Activated T-helper 2 cell treated with anti-CD3 and anti-CD28 coated beads, Interferon-gamma antibody, Interleukin-2, Interleukin-4, amounts not matched to agents 10 μg/mL and 5 μg/mL and 100 μg/mL, durations not matched to agents 14 hours and 24 hours and 36 hours (primary cell): Measurements from ENCODE around the gene ZGRF1. TPM values are rescaled to one million over a fixed set of nuclear protein-coding genes. Genes with fewer than 3 reads are reported as not detected.
"Not testable (repeated sequence)": the region's sequence is repeated elsewhere in the genome, so short reads cannot be mapped to it uniquely, and the experiment has no call there.

Experiments
- DNase-seq: peaks from one replicate; pipeline ENCODE4 v3.0.0; 2021; ENCODE audit warnings: low spot score
- H3K27ac Mint-ChIP-seq: one replicate; pipeline ENCODE4 v1.8.0; 2021; ENCODE audit warnings: mixed read lengths
- H3K27me3 Mint-ChIP-seq: one replicate; pipeline ENCODE4 v1.8.0; 2021; ENCODE audit warnings: low read depth, mixed read lengths
- H3K36me3 Mint-ChIP-seq: one replicate; pipeline ENCODE4 v1.8.0; 2021; ENCODE audit warnings: low read depth, mixed read lengths
- H3K4me1 Mint-ChIP-seq: one replicate; pipeline ENCODE4 v1.8.0; 2021; ENCODE audit warnings: low read depth, mixed read lengths
- H3K4me3 Mint-ChIP-seq: one replicate; pipeline ENCODE4 v1.8.0; 2021; ENCODE audit warnings: low read depth, mild to moderate bottlenecking, moderate library complexity, mixed read lengths
- H3K9me3 Mint-ChIP-seq: one replicate; pipeline ENCODE4 v1.8.0; 2021; ENCODE audit warnings: mixed read lengths
- intact Hi-C: fragments of 100-400 bp; cut with micrococcal nuclease; formaldehyde crosslinking; loops from one replicate; pipeline ENCODE4 v1.15.1; 2023
- total RNA-seq: library from RNA; stranded (reverse); gene quantifications from 2 replicates; pipeline ENCODE4 v1.2.3, GENCODE V29; 2022

The ZGRF1 gene
- total RNA-seq, 1 donor from 2014 or later = 30.0 TPM

DNA sequence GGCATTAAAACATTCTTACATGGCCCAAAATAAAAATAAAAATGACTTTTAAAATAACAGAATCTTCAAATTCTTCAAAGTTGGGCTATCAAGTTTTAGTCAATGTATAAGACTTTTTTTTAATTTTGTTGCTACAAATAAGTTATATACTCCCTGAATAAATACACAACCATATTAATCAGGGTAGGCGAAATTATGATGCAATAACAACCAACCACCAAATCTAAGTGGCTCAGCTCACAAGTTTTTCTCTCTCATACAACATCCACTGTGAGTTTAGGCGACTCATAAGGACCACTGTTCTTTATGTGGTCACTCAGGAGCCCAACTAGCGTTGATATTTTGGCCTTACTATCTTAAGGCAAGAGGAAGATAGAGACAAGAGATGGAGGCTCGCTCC is 131.9 kb downstream of the ZGRF1 start:
- Mint-ChIP-seq H3K9me3 (no peaks in the 10 kb centered on the region), H3K4me1 (peaks cover 9% of the 10 kb centered on the region), H3K4me3 (no peak overlapping the region), H3K27me3 (peaks cover 68% of the 10 kb centered on the region), H3K27ac (no peak overlapping the region), H3K36me3 (no peaks in the 10 kb centered on the region)
- intact Hi-C loops = no loop called here
- no peak for DNase-seq

GRCh38 chr4:112502871-112503270 is 133.8 kb downstream of the ZGRF1 start:
- Mint-ChIP-seq H3K27ac (no peak overlapping the region), H3K4me1 (no peaks in the 10 kb centered on the region), H3K36me3 (no peaks in the 10 kb centered on the region), H3K27me3 (peaks cover 57% of the 10 kb centered on the region), H3K4me3 (no peak overlapping the region), H3K9me3 (no peaks in the 10 kb centered on the region)
- DNase-seq = no peak
- intact Hi-C loops = no loop called here

GRCh38 chr4:112492321-112492720 is 144.4 kb downstream of the ZGRF1 start:
- Mint-ChIP-seq H3K27ac (no peak overlapping the region), H3K9me3 (peaks cover 10% of the 10 kb centered on the region), H3K27me3 (peaks cover 5% of the 10 kb centered on the region), H3K4me1 (no peaks in the 10 kb centered on the region), H3K36me3 (no peaks in the 10 kb centered on the region), H3K4me3 (no peak overlapping the region)
- intact Hi-C loops = no loop called here
- DNase-seq = no peak

DNA sequence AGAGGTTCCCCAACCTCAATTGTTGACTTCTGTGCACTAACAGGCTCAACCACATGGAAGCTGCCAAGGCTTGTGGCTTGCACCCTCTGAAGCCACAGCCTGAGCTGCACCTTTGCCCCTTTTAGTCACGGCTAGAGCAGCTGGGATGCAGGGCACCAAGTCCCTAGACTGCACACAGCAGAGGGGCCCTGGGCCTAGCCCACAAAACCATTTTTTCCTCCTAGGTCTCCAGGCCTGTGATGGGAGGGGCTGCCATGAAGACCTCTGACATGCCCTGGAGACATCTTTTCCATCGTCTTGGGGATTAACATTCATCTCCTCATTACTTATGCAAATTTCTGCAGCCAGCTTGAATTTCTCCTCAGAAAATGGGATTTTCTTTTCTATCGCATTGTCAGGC is 145.9 kb downstream of the ZGRF1 start:
- H3K4me3 Mint-ChIP-seq, H3K36me3 Mint-ChIP-seq, DNase-seq, H3K27me3 Mint-ChIP-seq, intact Hi-C loops, H3K4me1 Mint-ChIP-seq, H3K27ac Mint-ChIP-seq: not testable (repeated sequence)
- H3K9me3 Mint-ChIP-seq = peaks cover 10% of the 10 kb centered on the region

Other genes starting within 250 kb of the ZGRF1 start
- not detected in 2 replicates for gene NEUROG2, start 120.7 kb downstream of the ZGRF1 start, total RNA-seq
- 44.0 and 45.3 TPM in 2 replicates for gene LARP7, start 234 bp upstream of the ZGRF1 start, total RNA-seq